ENCODE results near the gene RND3. TPM values are rescaled to one million over a fixed set of nuclear protein-coding genes. Genes with fewer than 3 reads are reported as not detected.

RND3 gene
- total and polyA plus RNA-seq, 7 donors, result 8.8 to 55.3 (median 11.7) TPM

GRCh38 chr2:150505178-150505577, 17.7 kb upstream of the RND3 start:
- intact Hi-C loops (cut with DNase I), result no loop called here
- TF ChIP-seq, protein P1, sequence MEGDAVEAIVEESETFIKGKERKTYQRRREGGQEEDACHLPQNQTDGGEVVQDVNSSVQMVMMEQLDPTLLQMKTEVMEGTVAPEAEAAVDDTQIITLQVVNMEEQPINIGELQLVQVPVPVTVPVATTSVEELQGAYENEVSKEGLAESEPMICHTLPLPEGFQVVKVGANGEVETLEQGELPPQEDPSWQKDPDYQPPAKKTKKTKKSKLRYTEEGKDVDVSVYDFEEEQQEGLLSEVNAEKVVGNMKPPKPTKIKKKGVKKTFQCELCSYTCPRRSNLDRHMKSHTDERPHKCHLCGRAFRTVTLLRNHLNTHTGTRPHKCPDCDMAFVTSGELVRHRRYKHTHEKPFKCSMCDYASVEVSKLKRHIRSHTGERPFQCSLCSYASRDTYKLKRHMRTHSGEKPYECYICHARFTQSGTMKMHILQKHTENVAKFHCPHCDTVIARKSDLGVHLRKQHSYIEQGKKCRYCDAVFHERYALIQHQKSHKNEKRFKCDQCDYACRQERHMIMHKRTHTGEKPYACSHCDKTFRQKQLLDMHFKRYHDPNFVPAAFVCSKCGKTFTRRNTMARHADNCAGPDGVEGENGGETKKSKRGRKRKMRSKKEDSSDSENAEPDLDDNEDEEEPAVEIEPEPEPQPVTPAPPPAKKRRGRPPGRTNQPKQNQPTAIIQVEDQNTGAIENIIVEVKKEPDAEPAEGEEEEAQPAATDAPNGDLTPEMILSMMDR (IDR thresholded peaks at IDR 0.05), result no peak
- H3K27me3 ChIP-seq (ENCODE audit: insufficient read depth in 3 of 3, low read length in 2 of 3), result no peaks in the 10 kb centered on the region
- H3K27ac ChIP-seq, result no peak overlapping the region
- ATAC-seq (no peak), DNase-seq (no peak)
- H3K4me1 ChIP-seq, result no peaks in the 10 kb centered on the region
- no peak overlapping the region for H3K4me3 ChIP-seq
- H3K36me3 ChIP-seq (ENCODE audit: insufficient read depth in 1 of 2, low read depth in 1 of 2), result no peaks in the 10 kb centered on the region
- H3K9me3 ChIP-seq, result no peaks in the 10 kb centered on the region

DNA sequence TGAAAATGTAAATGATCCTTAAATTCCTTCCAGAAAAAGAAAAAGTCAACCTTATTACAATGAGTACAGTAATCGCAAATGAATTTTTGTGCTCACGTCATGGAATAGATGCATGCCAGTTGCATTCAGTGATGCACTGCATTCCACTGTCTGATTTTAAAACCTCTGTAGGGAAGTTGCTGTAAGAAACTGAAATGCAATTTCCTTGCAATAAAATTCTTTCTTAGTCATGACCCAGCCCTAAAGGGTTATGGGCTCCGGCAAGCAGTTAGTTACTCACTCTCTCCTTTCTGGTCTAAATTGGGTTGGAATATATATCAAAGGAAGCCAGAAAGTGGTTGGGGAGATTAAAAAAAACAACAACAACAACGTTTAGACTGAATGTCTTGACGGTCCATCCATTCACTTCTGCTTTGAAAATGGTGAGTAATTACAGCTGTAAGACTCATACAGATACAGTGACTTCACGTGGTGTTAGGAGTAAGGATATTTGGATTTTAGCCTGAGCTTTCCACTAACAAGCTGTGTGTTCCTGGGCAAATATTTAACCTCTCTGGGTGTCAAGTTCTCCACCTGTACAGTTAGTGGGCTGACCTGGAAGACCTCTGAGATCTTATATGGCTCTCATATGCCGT, 8.6 kb upstream of the RND3 start:
- WGBS, 3 donors, result 53 to 60% (median 55%) methylated on average over 7 of the region's 7 CpGs
- DNase-seq, result no peak
- no peaks in the 10 kb centered on the region for H3K4me1 ChIP-seq
- TF ChIP-seq, protein P1 (IDR thresholded peaks at IDR 0.05), result no peak
- no peaks in the 10 kb centered on the region for H3K36me3 ChIP-seq (ENCODE audit: insufficient read depth in 1 of 2, low read depth in 1 of 2)
- H3K9me3 ChIP-seq, result no peaks in the 10 kb centered on the region
- intact Hi-C loops (cut with DNase I), result no loop called here
- no peak overlapping the region for H3K4me3 ChIP-seq
- H3K27ac ChIP-seq, result no peak overlapping the region
- no peak for ATAC-seq
- H3K27me3 ChIP-seq (ENCODE audit: insufficient read depth in 3 of 3, low read length in 2 of 3), result no peaks in the 10 kb centered on the region

DNA sequence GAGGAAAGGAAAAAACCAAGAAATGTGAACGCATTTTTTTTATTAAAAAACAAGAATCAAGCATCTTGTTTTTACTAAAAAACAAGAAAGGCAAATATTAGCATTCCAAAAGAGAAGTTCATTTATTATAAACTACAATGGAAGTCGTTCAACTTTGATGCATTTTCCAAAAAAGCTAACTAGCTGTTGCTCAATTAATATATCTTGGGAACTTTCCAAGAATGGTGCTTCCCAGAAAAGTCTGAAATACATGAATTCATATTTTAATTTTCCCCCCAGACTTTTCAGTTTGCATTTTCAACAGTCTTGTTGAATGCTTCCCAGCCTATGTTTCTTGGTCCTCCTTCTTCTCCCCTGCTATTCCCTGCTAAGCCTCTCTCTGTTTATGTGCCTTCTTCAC, 7.5 kb upstream of the RND3 start:
- WGBS, 3 donors, result 70 to 83% (median 81%) methylated on average over 2 of the region's 2 CpGs

DNA sequence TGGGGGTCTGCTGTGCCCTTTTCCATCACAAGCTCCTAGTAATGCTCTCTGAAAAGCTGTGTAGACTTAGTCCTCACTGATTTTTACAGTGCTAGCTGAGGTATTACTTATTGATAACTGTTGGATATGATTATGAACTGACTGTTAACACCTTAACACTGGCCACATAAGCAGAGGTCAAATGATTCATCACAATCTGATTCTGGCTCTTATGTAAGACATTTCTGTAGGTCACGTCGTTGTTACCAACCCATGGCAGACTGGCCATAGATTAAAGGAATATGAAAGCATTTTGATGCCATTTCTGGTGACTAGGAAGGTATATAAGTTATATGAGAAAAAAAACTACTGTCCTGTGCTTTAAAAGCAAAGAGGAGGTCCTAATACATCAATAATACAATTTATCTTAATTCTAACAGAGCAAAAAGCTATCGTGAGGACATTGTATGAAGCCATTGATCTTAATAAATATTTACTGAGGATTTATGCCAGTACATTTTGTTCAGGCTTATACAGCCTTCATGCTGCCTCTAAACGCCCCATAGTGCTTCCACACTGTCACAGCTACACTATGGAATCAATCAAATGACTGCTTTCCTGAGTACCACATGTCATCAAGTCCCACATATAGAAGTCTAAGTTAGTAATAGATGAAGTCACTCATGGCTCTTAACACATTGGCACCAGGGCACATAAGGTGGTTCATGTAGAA, 6.9 kb upstream of the RND3 start:
- TF ChIP-seq, protein P1 (IDR thresholded peaks at IDR 0.05), result no peak
- Histone ChIP-seq H3K9me3 (no peaks in the 10 kb centered on the region), H3K27me3 (ENCODE audit: insufficient read depth in 3 of 3, low read length in 2 of 3) (no peaks in the 10 kb centered on the region), H3K4me3 (no peak overlapping the region), H3K4me1 (no peaks in the 10 kb centered on the region), H3K27ac (no peak overlapping the region), H3K36me3 (ENCODE audit: insufficient read depth in 1 of 2, low read depth in 1 of 2) (no peaks in the 10 kb centered on the region)
- intact Hi-C loops (cut with DNase I), result no loop called here
- ATAC-seq, result no peak
- 86 to 89% (median 88%) methylated on average over 4 of the region's 4 CpGs for WGBS, 3 donors
- no peak for DNase-seq

More for the DNA sequence above, 7.5 kb upstream of the RND3 start:
- DNase-seq (no peak), ATAC-seq (no peak)
- no peaks in the 10 kb centered on the region for H3K4me1 ChIP-seq
- no peak overlapping the region for H3K4me3 ChIP-seq
- H3K27me3 ChIP-seq (ENCODE audit: insufficient read depth in 3 of 3, low read length in 2 of 3), result no peaks in the 10 kb centered on the region
- H3K27ac ChIP-seq, result no peak overlapping the region
- TF ChIP-seq, protein P1 (IDR thresholded peaks at IDR 0.05), result no peak
- no peaks in the 10 kb centered on the region for H3K36me3 ChIP-seq (ENCODE audit: insufficient read depth in 1 of 2, low read depth in 1 of 2)
- intact Hi-C loops (cut with DNase I), result no loop called here
- no peaks in the 10 kb centered on the region for H3K9me3 ChIP-seq
